Endodermal cell (in vitro differentiated cells): Measurements from ENCODE around the gene SGMS1. TPM values are rescaled to one million over a fixed set of nuclear protein-coding genes. Genes with fewer than 3 reads are reported as not detected.

Experiments used
- DNase-seq: peaks from one replicate; pipeline ENCODE4 v3.0.0-alpha.2; 2017
- H3K27ac ChIP-seq: 2 replicates; pipeline ENCODE4 v1.5.1; 2013; ENCODE audit warnings: mild to moderate bottlenecking, low read depth, low read length, moderate library complexity
- H3K27me3 ChIP-seq: 2 replicates; pipeline ENCODE4 v1.6.1; 2013; ENCODE audit warnings: mild to moderate bottlenecking, low read length, moderate library complexity; ENCODE audit not compliant: insufficient read depth, control insufficient read depth, poor library complexity, severe bottlenecking
- H3K36me3 ChIP-seq: 2 replicates; pipeline ENCODE4 v1.7.0; 2013; ENCODE audit warnings: mild to moderate bottlenecking, low read length, moderate library complexity; ENCODE audit not compliant: control insufficient read depth, insufficient read depth
- H3K4me1 ChIP-seq: one replicate; pipeline ENCODE4 v1.7.0; 2013; ENCODE audit warnings: low read length; ENCODE audit not compliant: control insufficient read depth, insufficient read depth
- H3K4me3 ChIP-seq: 2 replicates; pipeline ENCODE4 v1.5.1; 2013; ENCODE audit warnings: mild to moderate bottlenecking, low read length, moderate library complexity
- H3K9ac ChIP-seq: 2 replicates; pipeline ENCODE4 v1.6.1; 2013; ENCODE audit warnings: mild to moderate bottlenecking, low read length, moderate library complexity; ENCODE audit not compliant: poor library complexity, severe bottlenecking; ENCODE audit errors: extremely low read depth
- H3K9me3 ChIP-seq: 2 replicates; pipeline ENCODE4 v1.6.1; 2013; ENCODE audit warnings: mild to moderate bottlenecking, low read length, moderate library complexity; ENCODE audit not compliant: control insufficient read depth
- H3K27ac Mint-ChIP-seq: 2 replicates; pipeline ENCODE4 v1.8.0; 2020; ENCODE audit warnings: mixed read lengths
- H3K27me3 Mint-ChIP-seq: 2 replicates; pipeline ENCODE4 v1.8.0; 2021; ENCODE audit warnings: mild to moderate bottlenecking, mixed read lengths; ENCODE audit not compliant: insufficient read depth
- H3K36me3 Mint-ChIP-seq: 2 replicates; pipeline ENCODE4 v1.8.0; 2020; ENCODE audit warnings: low read depth, mixed read lengths
- H3K4me1 Mint-ChIP-seq: 2 replicates; pipeline ENCODE4 v1.8.0; 2020; ENCODE audit warnings: mixed read lengths
- H3K4me3 Mint-ChIP-seq: 2 replicates; pipeline ENCODE4 v1.8.0; 2020; ENCODE audit warnings: mild to moderate bottlenecking, moderate library complexity, mixed read lengths
- H3K9me3 Mint-ChIP-seq: 2 replicates; pipeline ENCODE4 v1.8.0; 2020; ENCODE audit warnings: mild to moderate bottlenecking, mixed read lengths
- WGBS, 2 experiments: methylation state at CpG; one replicate each; pipeline versions ENCODE4 v1.1.5 to v1.1.7; 2013; ENCODE audit warnings: missing lambda C conversion rate in 2 of 2, mixed read lengths in 1 of 2; ENCODE audit not compliant: insufficient coverage in 1 of 2, insufficient read length in 1 of 2; 5-methylcytosine and 5-hydroxymethylcytosine counted together
- total RNA-seq, 2 donors: library from RNA; stranded (reverse); fragmentation: NEBNext Ultra II Directional in 1 of 2; extraction: Animal tissue kit (Norgen Biotek cat#: 25700) in 1 of 2; gene quantifications; 2 replicates in 1 of 2; 3 replicates in 1 of 2; pipeline ENCODE4 v1.2.1, GENCODE V29; 2021
- TF ChIP-seq, protein P1 (sequence below): fragments of 200-600 bp; sonication (generic); conservative IDR thresholded peaks from 2 replicates; pipeline ENCODE4 v1.5.0; 2021; ENCODE audit warnings: antibody characterized with exemption, mild to moderate bottlenecking

Gene SGMS1
- total RNA-seq, 2 donors from 2014 or later: 12.0 to 14.3 TPM

DNA sequence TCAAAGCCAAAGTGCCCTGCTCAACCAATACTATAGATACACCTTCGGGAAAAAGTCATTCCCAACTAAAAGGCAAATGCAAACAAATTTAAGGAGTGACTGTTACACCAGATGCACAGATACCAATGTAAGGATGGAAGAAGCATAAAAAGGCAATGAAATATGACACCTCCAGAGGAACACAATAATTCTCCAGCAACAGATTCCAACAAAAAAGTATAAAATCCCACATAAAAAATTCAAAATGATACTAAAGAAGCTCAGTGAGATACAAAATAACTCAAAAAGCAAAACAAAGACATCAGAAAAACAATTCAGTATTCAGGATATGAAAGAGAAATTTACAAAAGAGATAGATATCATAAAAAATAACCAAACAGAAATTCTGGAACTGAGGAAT is 328.4 kb downstream of the SGMS1 start:
- peaks cover 2% of the 10 kb centered on the region for H3K27me3 Mint-ChIP-seq
- H3K27ac Mint-ChIP-seq: no peak overlapping the region
- TF ChIP-seq, protein P1, sequence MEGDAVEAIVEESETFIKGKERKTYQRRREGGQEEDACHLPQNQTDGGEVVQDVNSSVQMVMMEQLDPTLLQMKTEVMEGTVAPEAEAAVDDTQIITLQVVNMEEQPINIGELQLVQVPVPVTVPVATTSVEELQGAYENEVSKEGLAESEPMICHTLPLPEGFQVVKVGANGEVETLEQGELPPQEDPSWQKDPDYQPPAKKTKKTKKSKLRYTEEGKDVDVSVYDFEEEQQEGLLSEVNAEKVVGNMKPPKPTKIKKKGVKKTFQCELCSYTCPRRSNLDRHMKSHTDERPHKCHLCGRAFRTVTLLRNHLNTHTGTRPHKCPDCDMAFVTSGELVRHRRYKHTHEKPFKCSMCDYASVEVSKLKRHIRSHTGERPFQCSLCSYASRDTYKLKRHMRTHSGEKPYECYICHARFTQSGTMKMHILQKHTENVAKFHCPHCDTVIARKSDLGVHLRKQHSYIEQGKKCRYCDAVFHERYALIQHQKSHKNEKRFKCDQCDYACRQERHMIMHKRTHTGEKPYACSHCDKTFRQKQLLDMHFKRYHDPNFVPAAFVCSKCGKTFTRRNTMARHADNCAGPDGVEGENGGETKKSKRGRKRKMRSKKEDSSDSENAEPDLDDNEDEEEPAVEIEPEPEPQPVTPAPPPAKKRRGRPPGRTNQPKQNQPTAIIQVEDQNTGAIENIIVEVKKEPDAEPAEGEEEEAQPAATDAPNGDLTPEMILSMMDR: no peak
- H3K4me1 ChIP-seq: no peaks in the 10 kb centered on the region
- H3K9me3 ChIP-seq: no peaks in the 10 kb centered on the region
- no peaks in the 10 kb centered on the region for H3K36me3 Mint-ChIP-seq
- no peaks in the 10 kb centered on the region for H3K27me3 ChIP-seq
- no peaks in the 10 kb centered on the region for H3K4me1 Mint-ChIP-seq
- no peaks in the 10 kb centered on the region for H3K36me3 ChIP-seq
- H3K27ac ChIP-seq: no peak overlapping the region
- no peak overlapping the region for H3K4me3 ChIP-seq
- no peak overlapping the region for H3K4me3 Mint-ChIP-seq
- DNase-seq: no peak
- WGBS, 2 experiments: 100% methylated on average over 1 of the region's 1 CpG; no CpG with 5 or more reads in 1 of the 2 experiments
- no peak overlapping the region for H3K9ac ChIP-seq
- H3K9me3 Mint-ChIP-seq: peaks cover 2% of the 10 kb centered on the region

- Mint-ChIP-seq H3K9me3 (peaks cover 2% of the 10 kb centered on the region), H3K36me3 (no peaks in the 10 kb centered on the region), H3K4me1 (no peaks in the 10 kb centered on the region), H3K27me3 (no peaks in the 10 kb centered on the region), H3K27ac (no peak overlapping the region), H3K4me3 (no peak overlapping the region)
- TF ChIP-seq, protein P1: no peak
- Histone ChIP-seq H3K9me3 (no peaks in the 10 kb centered on the region), H3K36me3 (no peaks in the 10 kb centered on the region), H3K27ac (no peak overlapping the region), H3K27me3 (no peaks in the 10 kb centered on the region), H3K9ac (no peak overlapping the region), H3K4me1 (no peaks in the 10 kb centered on the region), H3K4me3 (no peak overlapping the region)
- no peak for DNase-seq
- 79% methylated on average over 1 of the region's 1 CpG; no CpG with 5 or more reads in 1 of the 2 experiments for WGBS, 2 experiments
These were observed 329.2 kb downstream of the SGMS1 start for GRCh38 chr10:50294582-50294981.

DNA sequence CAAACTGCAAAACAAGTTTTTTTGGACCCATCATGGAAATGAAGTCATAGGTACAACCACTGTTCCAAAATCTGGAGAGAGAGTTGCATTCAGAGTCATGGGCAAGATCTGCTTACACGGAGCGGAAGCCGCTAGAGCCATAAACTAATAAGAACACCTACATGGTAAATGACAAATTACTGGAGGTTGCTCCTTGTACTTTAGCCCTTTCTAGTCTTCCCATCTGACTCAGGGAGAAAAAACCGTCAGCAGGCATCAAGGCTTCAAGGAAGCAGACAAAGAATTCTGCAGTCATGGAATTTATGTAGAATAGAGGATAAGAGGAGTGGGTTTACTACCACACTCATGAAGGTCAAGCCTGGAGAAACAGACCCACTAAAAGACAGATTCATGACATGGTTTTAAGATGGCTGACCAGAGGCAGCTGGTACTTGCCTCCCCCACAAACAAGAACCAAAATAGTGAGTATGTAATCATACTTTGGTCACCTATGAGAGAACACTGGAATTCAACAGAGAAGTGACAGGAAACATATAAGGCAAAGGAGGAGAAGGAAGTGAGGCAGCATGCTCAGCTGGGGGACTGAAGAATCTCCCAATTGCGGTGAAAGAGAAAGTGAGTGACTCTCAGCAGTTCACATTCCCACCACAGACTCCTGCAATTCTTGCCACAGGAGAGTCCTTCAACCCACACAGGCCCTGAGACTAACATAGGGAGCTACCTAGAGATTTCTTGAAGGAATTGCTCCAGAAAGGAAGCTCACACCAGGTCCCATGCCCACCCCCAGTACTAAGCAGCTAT is 330.0 kb downstream of the SGMS1 start:
- peaks cover 2% of the 10 kb centered on the region for H3K9me3 Mint-ChIP-seq
- Histone ChIP-seq H3K4me1 (no peaks in the 10 kb centered on the region), H3K27ac (no peak overlapping the region), H3K9me3 (no peaks in the 10 kb centered on the region), H3K9ac (no peak overlapping the region), H3K36me3 (no peaks in the 10 kb centered on the region), H3K4me3 (no peak overlapping the region), H3K27me3 (no peaks in the 10 kb centered on the region)
- no peaks in the 10 kb centered on the region for H3K4me1 Mint-ChIP-seq
- no peak overlapping the region for H3K27ac Mint-ChIP-seq
- TF ChIP-seq, protein P1: no peak
- H3K27me3 Mint-ChIP-seq: no peaks in the 10 kb centered on the region
- WGBS, 2 experiments: 75 to 90% methylated on average over 2 to 5 of the region's 5 CpGs
- no peaks in the 10 kb centered on the region for H3K36me3 Mint-ChIP-seq
- no peak overlapping the region for H3K4me3 Mint-ChIP-seq
- no peak for DNase-seq
